Fibroblast of villous mesenchyme (primary cell): ENCODE data around the gene CCS. TPM values are rescaled to one million over a fixed set of nuclear protein-coding genes. Genes with fewer than 3 reads are reported as not detected.

Experiments
- DNase-seq: peaks from one replicate; pipeline ENCODE4 v3.0.0-alpha.2; 2010; ENCODE audit warnings: low read depth
- H3K4me3 ChIP-seq: 2 replicates; pipeline ENCODE4 v1.5.1; 2011; ENCODE audit warnings: low read depth, mild to moderate bottlenecking, low read length
- CTCF ChIP-seq: IDR thresholded peaks from 2 replicates; pipeline ENCODE4 v1.5.1; 2012; ENCODE audit warnings: low read depth, mild to moderate bottlenecking, low read length; ENCODE audit not compliant: insufficient read depth
- total RNA-seq: library from RNA; depleted of rRNA; stranded (reverse); fragments of >200 nt; gene quantifications from 2 replicates; pipeline ENCODE4 v1.2.3, GENCODE V29; 2012

Gene CCS
- total RNA-seq, 1 donor: 34.5 TPM

GRCh38 chr11:66556086-66556485, 36.9 kb upstream of the CCS start:
- DNase-seq: no peak
- no peak overlapping the region for H3K4me3 ChIP-seq
- TF ChIP-seq CTCF: no peak

GRCh38 chr11:66557733-66558326, 35.2 kb upstream of the CCS start:
- H3K4me3 ChIP-seq: no peak overlapping the region
- DNase-seq: no peak
- no peak for TF ChIP-seq CTCF

GRCh38 chr11:66559142-66559865, 33.7 kb upstream of the CCS start:
- no peak for TF ChIP-seq CTCF

GRCh38 chr11:66559866-66560676, 32.9 kb upstream of the CCS start:
- TF ChIP-seq CTCF: no peak
- H3K4me3 ChIP-seq: no peak overlapping the region
- DNase-seq: no peak

More at GRCh38 chr11:66559142-66559865, 33.7 kb upstream of the CCS start:
- H3K4me3 ChIP-seq: no peak overlapping the region
- no peak for DNase-seq

GRCh38 chr11:66561178-66561974, 31.6 kb upstream of the CCS start:
- H3K4me3 ChIP-seq: no peak overlapping the region
- DNase-seq: no peak
- no peak for TF ChIP-seq CTCF

- no peak for DNase-seq
- no peak for TF ChIP-seq CTCF
- H3K4me3 ChIP-seq: no peak overlapping the region
Measured at GRCh38 chr11:66561975-66562248, 31.1 kb upstream of the CCS start.
